Right atrium auricular region (tissue), 2 donors: ENCODE data around the gene PLEKHG7. TPM values are rescaled to one million over a fixed set of nuclear protein-coding genes. Genes with fewer than 3 reads are reported as not detected.

Source experiments
- DNase-seq: peaks from one replicate; pipeline ENCODE4 v3.0.0-alpha.2; 2019; ENCODE audit warnings: low spot score
- H3K27ac ChIP-seq, 2 donors: fragments of 200-600 bp; sonication (generic); 1 replicate in 1 of 2; 2 replicates in 1 of 2; pipeline ENCODE4 v1.5.1; 2016 to 2019
- H3K27me3 ChIP-seq, 2 donors: fragments of 200-600 bp; sonication (generic); one replicate each; pipeline versions ENCODE4 v1.5.1 to v1.6.0; 2017 to 2019
- H3K36me3 ChIP-seq: fragments of 200-600 bp; sonication (generic); one replicate; pipeline ENCODE4 v1.5.1; 2016
- H3K4me1 ChIP-seq, 2 donors: fragments of 200-600 bp; sonication (generic); one replicate each; pipeline versions ENCODE4 v1.5.1 to v1.6.0; 2017 to 2019
- H3K4me3 ChIP-seq, 2 donors: fragments of 200-600 bp; sonication (generic); 1 replicate in 1 of 2; 2 replicates in 1 of 2; pipeline ENCODE4 v1.5.1; 2017 to 2019; ENCODE audit warnings: mild to moderate bottlenecking in 1 of 2, moderate library complexity in 1 of 2
- H3K9me3 ChIP-seq, 2 donors: fragments of 200-600 bp; sonication (generic); one replicate each; pipeline ENCODE4 v1.5.1; 2019
- CTCF ChIP-seq, 2 donors: fragments of 200-600 bp; sonication (generic); IDR thresholded peaks; one replicate each; pipeline ENCODE4 v1.5.1; 2019; ENCODE audit warnings: antibody characterized with exemption in 2 of 2
- total RNA-seq, 2 donors: library from RNA; depleted of rRNA; stranded (reverse); fragments of >200 nt; gene quantifications; one replicate each; pipeline ENCODE4 v1.1.0, GENCODE V29; 2016

PLEKHG7 gene
- total RNA-seq, 2 donors from 2014 or later, result not detected

GRCh38 chr12:92756898-92757596 is 54.3 kb downstream of the PLEKHG7 start:
- H3K27ac ChIP-seq, result no peak overlapping the region
- no peaks in the 10 kb centered on the region for H3K36me3 ChIP-seq
- H3K4me1 ChIP-seq, result no peaks in the 10 kb centered on the region
- no peak for DNase-seq
- no peak overlapping the region for H3K4me3 ChIP-seq
- H3K9me3 ChIP-seq, result peaks cover 0 to 4% of the 10 kb centered on the region in 2 donors
- TF ChIP-seq CTCF (IDR thresholded peaks at IDR 0.05), result no peak
- H3K27me3 ChIP-seq, result no peaks in the 10 kb centered on the region

- peaks cover 0 to 5% of the 10 kb centered on the region in 2 donors for H3K9me3 ChIP-seq
- no peak overlapping the region for H3K4me3 ChIP-seq
- no peak for TF ChIP-seq CTCF (IDR thresholded peaks at IDR 0.05)
- H3K4me1 ChIP-seq, result no peaks in the 10 kb centered on the region
- no peaks in the 10 kb centered on the region for H3K27me3 ChIP-seq
- DNase-seq, result no peak
- H3K27ac ChIP-seq, result no peak overlapping the region
- H3K36me3 ChIP-seq, result no peaks in the 10 kb centered on the region
These were observed 54.9 kb downstream of the PLEKHG7 start for GRCh38 chr12:92757597-92758121.

- Histone ChIP-seq H3K36me3 (no peaks in the 10 kb centered on the region), H3K27me3 (no peaks in the 10 kb centered on the region), H3K4me3 (no peak overlapping the region), H3K9me3 (peaks cover 0 to 5% of the 10 kb centered on the region in 2 donors), H3K4me1 (no peaks in the 10 kb centered on the region), H3K27ac (no peak overlapping the region)
- no peak for DNase-seq
- no peak for TF ChIP-seq CTCF (IDR thresholded peaks at IDR 0.05)
These were observed 57.0 kb downstream of the PLEKHG7 start for GRCh38 chr12:92759634-92760268.

DNA sequence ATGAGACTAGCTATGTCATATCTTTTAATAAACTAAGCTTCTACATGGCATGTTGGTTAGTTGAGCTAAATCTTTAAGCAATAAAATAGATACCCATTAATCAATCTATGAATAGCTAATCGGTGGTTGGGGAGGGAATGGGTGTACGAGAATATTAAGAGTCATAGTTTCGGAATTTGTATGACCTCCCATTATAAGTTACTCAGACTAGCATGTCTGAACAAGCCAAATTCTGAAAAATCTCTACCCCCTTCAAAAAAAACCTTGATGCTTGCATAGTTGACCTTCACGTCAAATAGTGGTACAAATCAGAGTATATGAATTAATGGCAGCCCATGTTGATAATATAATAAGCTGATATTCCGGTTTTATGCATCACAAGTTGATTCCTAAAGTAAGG is 60.0 kb downstream of the PLEKHG7 start:
- H3K9me3 ChIP-seq, result peaks cover 0 to 5% of the 10 kb centered on the region in 2 donors
- TF ChIP-seq CTCF (IDR thresholded peaks at IDR 0.05), result no peak
- H3K4me3 ChIP-seq, result no peak overlapping the region
- no peaks in the 10 kb centered on the region for H3K36me3 ChIP-seq
- H3K4me1 ChIP-seq, result no peaks in the 10 kb centered on the region
- H3K27ac ChIP-seq, result no peak overlapping the region
- no peaks in the 10 kb centered on the region for H3K27me3 ChIP-seq
- no peak for DNase-seq

- Histone ChIP-seq H3K36me3 (no peaks in the 10 kb centered on the region), H3K27ac (no peak overlapping the region), H3K4me3 (no peak overlapping the region), H3K9me3 (peaks cover 0 to 5% of the 10 kb centered on the region in 2 donors), H3K4me1 (peaks cover 0 to 13% of the 10 kb centered on the region in 2 donors), H3K27me3 (no peaks in the 10 kb centered on the region)
- TF ChIP-seq CTCF (IDR thresholded peaks at IDR 0.05), result no peak
- no peak for DNase-seq
These were observed 62.0 kb downstream of the PLEKHG7 start for GRCh38 chr12:92764831-92765230.
